ENCODE results near the gene ARL15. TPM values are rescaled to one million over a fixed set of nuclear protein-coding genes. Genes with fewer than 3 reads are reported as not detected.

ARL15 gene
- total RNA-seq, 4 donors from 2014 or later, result 13.0 to 52.7 (median 17.1) TPM

- DNase-seq (ENCODE audit: low spot score in 2 of 2), result no peak
- TF ChIP-seq POLR2A (IDR thresholded peaks at IDR 0.05) (no peak), EP300 (IDR thresholded peaks at IDR 0.05) (no peak)
- TF ChIP-seq, protein P1, sequence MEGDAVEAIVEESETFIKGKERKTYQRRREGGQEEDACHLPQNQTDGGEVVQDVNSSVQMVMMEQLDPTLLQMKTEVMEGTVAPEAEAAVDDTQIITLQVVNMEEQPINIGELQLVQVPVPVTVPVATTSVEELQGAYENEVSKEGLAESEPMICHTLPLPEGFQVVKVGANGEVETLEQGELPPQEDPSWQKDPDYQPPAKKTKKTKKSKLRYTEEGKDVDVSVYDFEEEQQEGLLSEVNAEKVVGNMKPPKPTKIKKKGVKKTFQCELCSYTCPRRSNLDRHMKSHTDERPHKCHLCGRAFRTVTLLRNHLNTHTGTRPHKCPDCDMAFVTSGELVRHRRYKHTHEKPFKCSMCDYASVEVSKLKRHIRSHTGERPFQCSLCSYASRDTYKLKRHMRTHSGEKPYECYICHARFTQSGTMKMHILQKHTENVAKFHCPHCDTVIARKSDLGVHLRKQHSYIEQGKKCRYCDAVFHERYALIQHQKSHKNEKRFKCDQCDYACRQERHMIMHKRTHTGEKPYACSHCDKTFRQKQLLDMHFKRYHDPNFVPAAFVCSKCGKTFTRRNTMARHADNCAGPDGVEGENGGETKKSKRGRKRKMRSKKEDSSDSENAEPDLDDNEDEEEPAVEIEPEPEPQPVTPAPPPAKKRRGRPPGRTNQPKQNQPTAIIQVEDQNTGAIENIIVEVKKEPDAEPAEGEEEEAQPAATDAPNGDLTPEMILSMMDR (IDR thresholded peaks at IDR 0.05), result no peak
- Histone ChIP-seq H3K27ac (no peak overlapping the region), H3K9me3 (no peaks in the 10 kb centered on the region), H3K27me3 (no peaks in the 10 kb centered on the region), H3K36me3 (no peaks in the 10 kb centered on the region), H3K4me3 (no peak overlapping the region), H3K4me1 (peaks cover 0 to 5% (median 0%) of the 10 kb centered on the region in 4 donors)
- 7 to 13% methylated on average over 1 of the region's 1 CpG for WGBS, 2 donors
Observed at GRCh38 chr5:54263447-54263846, 46.9 kb downstream of the ARL15 start.

- no peak overlapping the region for H3K27ac ChIP-seq
- H3K4me1 ChIP-seq, result peaks cover 0 to 13% (median 0%) of the 10 kb centered on the region in 4 donors
- WGBS, 2 donors, result 94% methylated on average over 3 of the region's 3 CpGs
- H3K36me3 ChIP-seq, result no peaks in the 10 kb centered on the region
- no peaks in the 10 kb centered on the region for H3K27me3 ChIP-seq
- H3K4me3 ChIP-seq, result no peak overlapping the region
- no peaks in the 10 kb centered on the region for H3K9me3 ChIP-seq
- no peak for TF ChIP-seq EP300 (IDR thresholded peaks at IDR 0.05)
- TF ChIP-seq POLR2A (IDR thresholded peaks at IDR 0.05), result no peak
- TF ChIP-seq, protein P1 (IDR thresholded peaks at IDR 0.05), result no peak
- DNase-seq (ENCODE audit: low spot score in 2 of 2), result no peak
Observed at GRCh38 chr5:54261596-54261995, 48.8 kb downstream of the ARL15 start.

GRCh38 chr5:54259981-54260380 is 50.4 kb downstream of the ARL15 start:
- Histone ChIP-seq H3K27me3 (no peaks in the 10 kb centered on the region), H3K4me3 (no peak overlapping the region), H3K27ac (no peak overlapping the region), H3K9me3 (no peaks in the 10 kb centered on the region), H3K4me1 (peaks cover 0 to 13% (median 2%) of the 10 kb centered on the region in 4 donors), H3K36me3 (no peaks in the 10 kb centered on the region)
- TF ChIP-seq POLR2A (IDR thresholded peaks at IDR 0.05), result no peak
- TF ChIP-seq, protein P1 (IDR thresholded peaks at IDR 0.05), result no peak
- no peak for TF ChIP-seq EP300 (IDR thresholded peaks at IDR 0.05)
- WGBS, 2 donors, result 90 to 93% methylated on average over 4 of the region's 4 CpGs
- DNase-seq (ENCODE audit: low spot score in 2 of 2), result no peak

DNA sequence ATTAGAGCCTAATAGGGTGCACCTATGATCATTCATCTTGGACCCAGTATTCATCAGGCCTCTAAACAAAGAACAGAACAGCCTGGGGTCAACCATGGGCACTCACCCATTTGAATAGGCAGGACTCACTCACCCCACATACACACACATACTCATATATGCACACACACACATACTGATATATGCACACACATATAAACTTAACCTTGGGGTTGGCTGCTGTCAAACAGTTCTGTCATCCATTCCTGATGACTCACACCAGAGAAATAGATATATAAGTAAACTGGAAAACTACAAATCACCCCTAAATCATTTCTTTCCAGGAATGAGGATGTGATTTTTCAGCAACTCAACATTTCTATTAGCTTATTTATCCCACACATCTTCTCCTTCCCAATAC is 51.3 kb downstream of the ARL15 start:
- Histone ChIP-seq H3K27ac (no peak overlapping the region), H3K9me3 (no peaks in the 10 kb centered on the region), H3K27me3 (no peaks in the 10 kb centered on the region), H3K4me1 (peaks cover 0 to 20% (median 2%) of the 10 kb centered on the region in 4 donors), H3K4me3 (no peak overlapping the region), H3K36me3 (no peaks in the 10 kb centered on the region)
- no peak for DNase-seq (ENCODE audit: low spot score in 2 of 2)
- TF ChIP-seq EP300 (IDR thresholded peaks at IDR 0.05), result no peak

DNA sequence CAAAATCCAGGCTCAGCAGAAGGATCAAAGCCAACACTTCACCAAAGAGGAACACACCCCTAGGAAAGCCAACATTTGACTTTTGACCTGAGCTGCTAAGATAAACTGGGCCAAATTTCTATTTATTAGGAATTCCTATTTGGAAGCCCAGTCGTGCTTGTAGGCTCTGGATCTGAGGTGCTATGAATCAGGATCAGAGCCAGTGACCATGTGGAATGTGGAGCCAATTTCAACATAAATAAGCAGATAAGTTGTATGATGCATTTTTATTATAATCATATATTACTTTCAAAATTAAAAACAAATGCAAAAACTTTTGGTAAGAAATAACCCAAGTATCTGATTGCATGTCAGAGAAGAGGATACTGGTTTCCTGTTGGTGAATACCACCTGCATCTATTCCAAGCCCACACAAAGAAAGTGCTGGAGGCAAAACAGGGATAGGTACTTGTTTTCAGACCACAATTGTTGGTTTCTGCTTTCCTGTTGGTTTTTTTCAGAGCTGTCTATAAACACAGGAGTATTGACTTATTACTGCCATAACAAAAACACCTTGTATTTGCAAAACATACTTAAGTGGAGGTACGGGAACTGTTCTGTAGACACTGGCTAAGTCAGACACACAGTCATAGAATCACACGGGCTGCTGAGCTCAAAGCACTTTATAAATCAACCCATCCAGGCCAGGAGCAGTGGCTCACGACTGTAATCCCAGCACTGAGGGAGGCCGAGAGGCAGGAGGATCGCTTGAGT is 52.8 kb downstream of the ARL15 start:
- no peaks in the 10 kb centered on the region for H3K9me3 ChIP-seq
- no peak overlapping the region for H3K27ac ChIP-seq
- peaks cover 0 to 15% (median 2%) of the 10 kb centered on the region in 4 donors for H3K4me1 ChIP-seq
- H3K27me3 ChIP-seq, result no peaks in the 10 kb centered on the region
- no peak for DNase-seq (ENCODE audit: low spot score in 2 of 2)
- no peak for TF ChIP-seq POLR2A (IDR thresholded peaks at IDR 0.05)
- no peak for TF ChIP-seq EP300 (IDR thresholded peaks at IDR 0.05)
- TF ChIP-seq, protein P1 (IDR thresholded peaks at IDR 0.05), result no peak
- WGBS, 2 donors, result 78 to 88% methylated on average over 6 of the region's 6 CpGs
- no peak overlapping the region for H3K4me3 ChIP-seq
- H3K36me3 ChIP-seq, result no peaks in the 10 kb centered on the region
